ENCODE measurements around the gene OR4E2.
"Not testable (repeated sequence)": the region's sequence is repeated elsewhere in the genome, so short reads cannot be mapped to it uniquely, and the experiment has no call there.

OR4E2 gene, protein sequence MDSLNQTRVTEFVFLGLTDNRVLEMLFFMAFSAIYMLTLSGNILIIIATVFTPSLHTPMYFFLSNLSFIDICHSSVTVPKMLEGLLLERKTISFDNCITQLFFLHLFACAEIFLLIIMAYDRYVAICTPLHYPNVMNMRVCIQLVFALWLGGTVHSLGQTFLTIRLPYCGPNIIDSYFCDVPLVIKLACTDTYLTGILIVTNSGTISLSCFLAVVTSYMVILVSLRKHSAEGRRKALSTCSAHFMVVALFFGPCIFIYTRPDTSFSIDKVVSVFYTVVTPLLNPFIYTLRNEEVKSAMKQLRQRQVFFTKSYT

DNA sequence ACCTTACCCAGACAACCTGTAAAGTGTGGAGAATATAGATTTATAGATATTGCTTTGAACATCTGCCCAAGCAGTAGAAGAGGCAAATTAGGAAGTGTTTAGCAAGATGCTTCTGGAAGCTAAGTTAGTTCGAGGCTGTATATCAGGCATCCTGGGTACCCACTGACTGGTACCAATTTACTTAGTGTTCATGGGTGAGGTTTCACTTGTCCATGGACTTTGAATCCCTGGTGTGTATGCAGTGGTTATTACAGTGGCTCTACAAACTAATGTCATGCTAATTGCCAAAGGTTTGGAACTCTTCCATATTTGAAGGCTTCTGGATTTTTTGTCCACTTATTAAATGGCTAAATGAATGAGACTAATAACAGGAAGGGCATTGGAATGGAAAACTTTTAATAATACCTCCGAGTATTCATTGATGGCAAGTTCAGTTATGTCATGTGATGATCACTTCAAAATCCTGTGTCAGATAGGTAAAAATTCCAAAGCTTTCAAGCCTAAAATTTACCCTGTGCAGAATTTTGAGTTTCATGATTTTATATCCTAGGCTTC lies at the start of gene OR4E2:
Gene OR4E2 (plus strand): TSS at position 505 of the 555 bp plus-strand sequence. CDS start 11,248 bp downstream, outside the sequence.
- DNase-seq: no peak

DNA sequence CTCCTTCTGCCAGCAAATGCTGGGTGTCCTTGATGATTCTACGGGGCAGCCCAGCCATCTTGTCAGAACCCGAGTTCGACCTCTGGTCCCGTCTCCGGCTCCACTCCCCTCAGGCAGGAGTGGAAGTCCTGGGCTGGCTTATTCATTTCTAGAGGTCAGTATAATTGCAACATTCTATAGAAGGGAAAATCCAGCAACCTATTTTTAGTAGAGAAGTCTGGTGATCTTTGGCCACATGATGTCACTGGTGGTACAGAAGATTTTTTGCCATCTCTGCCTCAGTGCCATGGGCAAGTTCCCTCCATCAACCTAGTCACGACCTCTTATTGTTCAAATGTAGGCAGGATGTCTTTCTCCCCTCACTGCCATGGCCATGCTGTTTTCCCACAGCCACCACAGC lies 41.3 kb upstream of the OR4E2 start:
- DNase-seq: no peak

DNA sequence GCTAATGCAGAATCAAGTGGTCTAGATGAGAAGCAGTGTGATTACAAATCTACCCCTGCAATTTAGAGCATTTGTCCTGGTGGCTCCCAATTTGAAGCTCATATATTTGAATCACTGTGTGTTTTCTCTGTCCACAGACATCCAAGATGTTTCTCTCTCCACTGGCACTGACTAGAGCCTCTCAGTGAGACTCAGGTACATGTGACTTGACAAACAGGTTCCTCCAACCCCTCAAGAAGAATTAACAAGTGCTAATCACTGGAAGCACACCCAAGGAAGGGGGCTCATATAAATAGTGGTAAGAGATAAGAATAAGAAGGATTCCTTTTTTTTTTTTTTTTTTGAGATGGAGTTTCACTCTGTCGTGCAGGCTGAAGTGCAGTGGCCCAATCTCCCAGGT lies 39.4 kb upstream of the OR4E2 start:
- DNase-seq: no peak

DNA sequence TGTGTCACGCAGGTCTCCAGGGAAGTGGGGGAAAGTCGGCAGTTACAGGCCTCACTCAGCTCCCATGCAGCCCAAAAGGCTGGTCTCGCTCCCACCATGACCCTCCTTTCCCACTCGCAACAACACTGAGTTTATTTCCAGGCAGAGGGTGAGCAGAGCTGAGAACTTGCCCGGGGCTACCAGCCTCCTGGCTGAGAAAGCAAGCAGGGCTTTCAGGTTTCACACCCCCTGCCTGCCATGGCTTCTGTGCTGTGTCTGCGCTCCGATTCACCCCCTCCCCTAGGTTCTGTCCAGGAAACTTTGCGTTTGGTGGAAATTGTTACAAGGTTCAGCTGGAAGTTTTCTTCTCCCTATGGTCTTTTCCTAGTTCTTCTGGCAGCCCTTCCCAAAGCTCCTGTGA lies 36.0 kb upstream of the OR4E2 start:
- DNase-seq: no peak

DNA sequence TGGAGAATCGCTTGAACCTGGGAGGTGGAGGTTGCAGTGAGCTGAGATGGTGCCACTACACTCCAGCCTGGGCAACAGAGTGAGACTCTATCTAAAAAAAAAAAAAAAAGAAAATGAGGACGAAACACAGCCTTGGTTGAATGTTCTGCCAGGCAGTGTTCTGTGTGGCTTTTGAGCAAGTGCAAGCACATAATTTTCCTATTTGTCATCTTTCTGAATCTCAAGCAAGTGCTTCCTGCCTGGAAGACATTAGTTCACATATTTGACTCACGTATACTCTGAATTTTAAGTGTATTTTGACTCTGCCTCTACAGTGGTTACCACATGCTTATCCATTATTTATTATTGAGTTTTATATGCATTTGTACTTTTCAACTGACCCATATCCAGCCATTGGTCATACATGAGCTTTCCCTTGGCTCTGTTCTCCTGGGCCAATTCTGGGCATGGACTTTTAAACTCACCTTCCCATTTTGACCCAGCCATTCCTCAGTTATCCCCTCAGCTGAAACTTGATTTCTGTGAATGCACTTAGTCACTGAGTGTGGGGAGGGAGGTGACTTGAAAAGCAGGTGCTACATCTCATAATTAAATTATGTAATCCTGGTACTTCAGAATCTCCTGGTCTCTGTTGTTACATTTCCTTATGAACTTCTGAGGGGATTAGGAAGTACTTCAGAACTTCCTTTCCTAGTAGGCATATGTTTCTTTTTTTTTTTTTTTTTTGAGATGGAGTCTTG lies 27.0 kb upstream of the OR4E2 start:
- DNase-seq: no peak

DNA sequence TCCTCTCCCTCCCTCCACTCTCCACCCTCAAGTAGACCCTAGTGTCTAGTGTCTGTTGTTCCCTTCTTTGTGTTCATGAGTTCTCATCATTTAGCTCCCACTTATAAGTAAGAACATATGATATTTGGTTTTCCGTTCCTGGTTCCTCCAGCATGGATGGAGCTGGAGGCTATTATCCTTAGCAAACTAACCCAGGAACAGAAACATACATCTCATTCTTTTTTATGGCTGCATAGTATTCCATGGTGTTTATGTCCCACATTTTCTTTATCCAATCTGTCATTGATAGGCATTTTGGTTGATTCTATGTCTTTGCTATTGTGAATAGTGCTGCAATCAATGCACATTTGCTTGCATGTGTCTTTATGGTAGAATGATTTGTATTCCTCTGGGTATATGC lies 23.1 kb upstream of the OR4E2 start:
- not testable (repeated sequence) for DNase-seq

DNA sequence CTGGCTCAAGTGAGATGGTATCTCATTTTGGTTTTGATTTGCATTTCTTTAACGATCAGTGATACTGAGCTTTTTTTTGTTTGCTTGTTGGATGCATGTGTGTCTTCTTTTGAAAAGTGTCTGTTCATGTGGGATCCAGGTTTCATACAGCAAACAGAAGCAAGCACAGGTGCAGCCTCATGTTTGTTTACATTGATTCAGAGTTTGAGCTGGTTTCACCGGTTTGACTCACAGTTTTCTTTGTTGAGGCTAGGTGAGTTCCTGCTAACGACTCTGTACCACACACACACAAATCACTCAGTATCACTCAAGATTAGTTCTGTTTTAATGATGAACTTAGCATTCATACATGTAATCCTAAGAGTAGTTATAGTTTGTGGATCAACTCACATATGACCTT lies 22.6 kb upstream of the OR4E2 start:
- no peak for DNase-seq

DNA sequence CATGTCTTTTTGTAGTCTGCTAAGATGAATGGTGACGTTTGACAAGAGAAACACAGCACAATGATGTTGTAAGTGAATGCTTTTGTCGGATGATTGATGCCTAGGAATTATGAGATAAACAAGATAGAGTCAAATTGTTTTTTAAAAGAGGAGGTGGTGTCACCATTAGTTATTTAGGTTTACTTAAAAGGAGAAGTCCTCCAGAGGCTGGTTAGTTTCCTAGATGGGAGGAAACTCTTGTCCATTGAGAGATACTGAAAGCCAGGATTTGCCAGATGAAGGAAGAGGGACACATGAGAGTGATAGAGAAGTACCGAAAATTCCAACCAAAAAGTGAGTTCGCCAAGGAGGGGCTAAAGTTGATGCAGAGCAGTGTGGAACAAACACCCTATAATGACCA lies 18.8 kb upstream of the OR4E2 start, which contains the start of gene OR10G2:
Gene OR10G2 (minus strand): TSS at position 101 of the 400 bp plus-strand sequence. CDS start 98 bp downstream, at position 3.
- no peak for DNase-seq

DNA sequence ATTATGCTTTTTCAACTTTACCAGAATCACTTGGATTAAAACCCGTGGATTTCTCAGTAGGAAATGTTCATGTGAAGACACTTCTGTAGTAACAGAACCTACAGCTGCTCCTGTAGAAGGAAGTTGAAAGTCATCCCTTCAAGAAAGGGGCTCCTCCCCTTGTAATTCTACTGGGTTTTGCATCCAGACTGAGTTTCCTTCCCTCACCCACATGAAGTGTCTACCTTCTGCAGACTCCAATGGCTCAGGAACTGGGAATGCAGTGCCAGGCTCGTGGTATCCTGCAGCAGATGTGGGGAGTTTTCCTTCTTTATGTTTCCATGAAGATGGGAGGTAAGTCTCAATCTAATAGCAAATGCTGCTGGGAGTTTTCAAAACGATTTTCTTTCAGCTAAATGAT lies 11.0 kb upstream of the OR4E2 start:
- no peak for DNase-seq

DNA sequence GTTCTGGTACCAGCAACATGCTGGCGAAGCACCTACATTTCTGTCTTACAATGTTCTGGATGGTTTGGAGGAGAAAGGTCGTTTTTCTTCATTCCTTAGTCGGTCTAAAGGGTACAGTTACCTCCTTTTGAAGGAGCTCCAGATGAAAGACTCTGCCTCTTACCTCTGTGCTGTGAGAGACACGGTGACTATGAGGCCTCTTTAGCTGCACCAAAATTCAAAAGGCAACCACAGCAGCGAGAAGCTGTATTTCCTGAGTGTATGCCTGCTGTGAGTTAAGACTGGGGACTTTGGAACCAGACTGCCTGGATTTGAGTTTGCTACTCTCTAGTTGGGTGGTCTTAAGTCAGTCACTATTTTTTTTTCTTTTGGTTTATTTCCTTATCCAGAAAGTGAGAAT lies 10.2 kb upstream of the OR4E2 start:
- no peak for DNase-seq

DNA sequence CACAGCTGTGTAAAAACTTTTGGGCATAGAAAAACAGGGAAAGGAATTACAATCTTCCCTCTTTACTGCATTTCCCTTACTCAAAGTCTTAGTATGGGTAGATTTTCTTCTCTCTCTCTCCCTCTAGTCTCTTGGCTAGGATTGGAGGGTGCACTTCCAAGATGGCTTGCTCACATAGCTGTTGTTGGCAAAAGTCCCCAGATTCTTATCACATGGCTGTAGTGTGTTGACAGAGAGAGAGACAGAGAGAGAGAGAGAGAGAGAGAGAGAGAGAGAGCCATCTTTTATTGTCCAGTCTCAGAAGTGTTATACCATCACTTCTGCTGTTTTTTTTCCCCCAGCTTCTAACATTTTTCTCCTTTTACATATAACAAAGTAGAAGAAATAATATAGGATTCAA lies 6.3 kb upstream of the OR4E2 start:
- no peak for DNase-seq

DNA sequence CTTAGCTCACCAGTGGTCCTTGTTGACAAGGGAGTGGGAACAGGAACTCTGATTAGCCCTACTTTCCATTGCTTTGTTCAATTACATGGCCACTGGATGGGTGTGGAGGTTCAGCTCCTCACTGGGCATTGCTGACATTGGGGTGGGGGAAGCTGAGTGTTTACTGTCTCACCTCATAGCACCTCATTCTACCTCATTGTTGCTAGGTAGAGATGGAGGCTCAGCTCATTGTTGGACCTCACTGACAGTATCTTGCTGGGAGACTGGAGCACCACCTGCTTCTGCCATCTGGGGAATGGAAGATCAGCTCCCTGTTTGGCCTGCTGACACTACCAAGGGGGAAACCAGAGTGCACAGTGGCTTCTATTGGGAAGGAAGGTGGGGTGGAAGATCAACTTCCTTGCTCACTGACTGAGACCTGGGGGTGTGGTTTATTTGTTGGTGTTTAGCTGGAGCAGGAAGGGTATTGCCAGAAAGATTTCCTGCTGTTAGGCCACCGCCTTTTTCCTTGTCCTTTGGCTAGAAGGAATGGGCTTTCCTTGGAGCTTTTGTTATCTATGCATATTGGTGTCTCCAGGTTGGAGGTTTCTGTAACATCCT lies 1.3 kb upstream of the OR4E2 start:
- no peak for DNase-seq

DNA sequence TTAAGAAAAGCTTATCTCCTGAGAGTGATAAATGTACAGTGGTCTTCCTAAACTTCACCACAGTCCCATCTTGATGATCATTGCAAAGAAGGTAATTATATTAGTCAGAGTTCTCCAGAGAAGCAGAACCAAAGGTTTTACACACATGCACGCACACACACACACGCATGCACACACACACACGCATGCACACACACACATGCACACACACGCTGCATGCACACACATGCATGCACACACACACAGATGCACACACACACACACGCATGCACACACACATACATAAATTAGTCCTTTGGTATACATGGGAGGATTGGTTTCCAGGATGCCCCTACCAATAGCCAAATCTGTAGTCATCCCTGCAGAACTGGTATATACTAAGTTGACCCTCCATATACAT lies 580 bp downstream of the OR4E2 start:
- DNase-seq: no peak

DNA sequence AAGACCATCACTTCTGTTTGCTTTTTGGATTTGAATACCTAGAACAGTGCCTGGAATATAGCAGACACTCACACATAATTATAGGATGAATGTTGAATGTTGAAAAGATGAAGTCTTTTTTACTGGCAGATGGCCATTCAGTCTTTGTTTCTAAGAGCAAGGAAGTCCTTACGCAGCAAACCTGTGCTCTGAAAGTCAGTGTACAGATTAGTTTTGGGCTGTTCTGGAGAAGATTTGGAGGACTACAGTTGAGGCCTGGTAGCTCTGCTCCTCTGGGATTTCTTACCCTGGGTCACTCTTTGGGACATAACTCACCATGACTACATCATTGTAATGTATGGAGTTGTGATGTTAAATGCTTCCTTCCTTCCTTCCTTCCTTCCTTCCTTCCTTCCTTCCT lies 3.3 kb downstream of the OR4E2 start:
- DNase-seq: no peak

DNA sequence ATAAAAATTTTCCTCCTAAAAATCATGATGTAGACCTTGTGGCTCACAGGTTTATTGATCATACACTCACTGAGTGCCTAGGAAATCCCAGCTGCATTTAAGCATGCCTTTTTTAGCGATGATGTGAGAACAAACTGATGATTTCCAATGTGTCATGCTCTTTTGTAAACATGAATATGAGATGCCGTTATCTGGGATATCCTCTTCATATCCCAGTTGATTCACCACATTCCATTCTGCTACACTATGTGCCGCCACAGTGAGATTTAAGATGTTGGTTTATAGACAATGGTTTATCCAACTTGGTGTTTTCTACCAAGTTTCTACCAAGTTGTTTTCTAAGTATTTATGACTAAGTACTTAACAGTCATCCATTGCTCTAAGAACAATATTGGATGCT lies 14.7 kb downstream of the OR4E2 start:
- DNase-seq: no peak

DNA sequence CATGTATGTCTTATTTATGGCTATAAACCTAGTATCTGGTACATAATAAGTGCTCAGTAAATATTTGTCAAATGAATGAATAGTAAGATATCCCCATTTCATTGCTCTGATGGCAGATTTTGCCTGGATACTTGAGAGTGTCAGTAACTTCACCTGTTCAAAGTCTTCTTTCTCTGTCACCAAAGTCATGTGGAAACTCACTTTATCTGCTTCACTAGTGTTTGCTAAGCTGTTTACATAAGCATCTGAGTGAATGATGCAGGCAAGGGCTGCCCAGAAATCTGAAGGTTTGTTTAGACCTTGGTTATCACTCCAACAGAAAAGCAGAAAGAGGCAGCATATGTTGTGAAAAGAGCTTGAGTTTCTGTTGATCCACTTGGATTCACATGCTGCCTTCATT lies 15.6 kb downstream of the OR4E2 start:
- no peak for DNase-seq

DNA sequence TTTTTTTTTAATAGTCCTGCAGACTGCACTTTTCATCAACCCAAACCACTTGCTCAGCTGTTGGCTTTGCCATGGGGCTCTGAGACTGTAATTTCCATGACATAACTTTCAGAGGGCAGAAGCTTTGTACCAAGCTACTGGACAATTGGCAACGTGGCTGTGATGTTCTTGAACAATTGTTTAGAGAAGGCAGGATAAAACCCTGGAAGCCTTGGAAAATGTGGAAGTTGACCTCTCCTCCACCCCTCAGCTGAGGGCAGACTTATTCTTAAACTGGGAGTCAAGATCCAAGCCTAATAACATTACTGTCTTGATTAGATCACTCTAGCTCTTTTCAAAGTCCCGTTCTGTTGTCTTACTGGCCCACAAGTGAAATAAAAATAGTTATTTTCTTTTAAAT lies 17.7 kb downstream of the OR4E2 start:
- no peak for DNase-seq

DNA sequence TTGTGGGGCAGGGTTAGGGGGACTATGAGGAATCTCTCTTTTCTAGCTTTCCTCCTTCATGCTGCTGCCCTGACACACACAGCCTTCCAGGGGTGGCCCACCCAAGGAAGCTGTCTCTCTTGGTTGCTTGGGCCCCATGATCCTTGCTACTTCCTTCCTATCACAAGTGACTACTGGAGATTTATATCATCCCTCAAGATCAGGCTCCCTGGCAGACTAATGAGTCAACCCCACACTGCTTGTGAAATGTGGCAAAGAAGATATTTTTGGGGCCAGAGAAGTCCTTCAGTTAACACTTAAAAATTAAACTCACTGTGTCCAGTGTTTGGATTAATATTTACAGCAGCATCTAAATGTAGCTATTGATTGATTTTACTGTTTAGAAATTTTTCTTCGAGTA lies 18.5 kb downstream of the OR4E2 start:
- no peak for DNase-seq

DNA sequence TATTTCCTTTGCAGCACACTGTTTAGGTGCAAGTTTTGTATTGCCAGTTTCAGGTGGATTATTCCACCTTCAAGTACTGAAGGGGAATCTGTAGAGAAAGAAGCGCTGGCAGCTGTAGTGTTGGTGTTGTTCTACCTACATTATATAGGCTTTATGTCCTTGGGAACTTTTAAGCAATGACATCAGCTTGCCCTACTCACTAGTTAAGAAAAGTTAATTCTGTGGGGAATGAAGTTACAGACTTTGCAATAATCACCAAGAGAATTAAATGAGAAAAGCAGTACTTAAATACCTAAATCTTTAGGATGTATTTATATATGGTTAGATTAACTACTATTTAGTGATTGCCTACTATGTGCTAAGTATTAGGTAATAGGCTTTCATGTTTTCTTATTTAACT lies 20.1 kb downstream of the OR4E2 start, which contains the start of gene OR4E1:
Gene OR4E1 (minus strand): TSS at position 101 of the 400 bp plus-strand sequence. CDS start 2,883 bp downstream, outside the sequence.
- DNase-seq: no peak

DNA sequence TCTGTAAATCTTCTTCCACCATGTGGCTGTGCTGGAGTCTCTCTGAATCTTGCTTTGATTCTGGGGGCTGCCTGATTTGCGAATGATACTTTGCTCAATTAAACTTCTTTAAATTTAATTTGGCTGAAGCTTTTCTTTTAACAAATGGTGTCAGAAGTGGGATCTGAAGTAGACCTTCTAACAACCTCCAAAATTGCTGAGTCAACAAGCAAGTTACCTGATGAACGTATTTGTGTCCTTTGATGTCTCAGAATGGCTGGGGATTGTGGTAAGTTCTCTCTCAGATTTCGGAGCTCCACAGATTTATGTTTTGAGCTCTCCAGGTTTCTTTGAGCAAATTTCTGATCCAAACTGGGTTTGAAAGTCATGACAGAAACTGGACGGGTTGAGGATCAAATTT lies 21.9 kb downstream of the OR4E2 start:
- no peak for DNase-seq

DNA sequence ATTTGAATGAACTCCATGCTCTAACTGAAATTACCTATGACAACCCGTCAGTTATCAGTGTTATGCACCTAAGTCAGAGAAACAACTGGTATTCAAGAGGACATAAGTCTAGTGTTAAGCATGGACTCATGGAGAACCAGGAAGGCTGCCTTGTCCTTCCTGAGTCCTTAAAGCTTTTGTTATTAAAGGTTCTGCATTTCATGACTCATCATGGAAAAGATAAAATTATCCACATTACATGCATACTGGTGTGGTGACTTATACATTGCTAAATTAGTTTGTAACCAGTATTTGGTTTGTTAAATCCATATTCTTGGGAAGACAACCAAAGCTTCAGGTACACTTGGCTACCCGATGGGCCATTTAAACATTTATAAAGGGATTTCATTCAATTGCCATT lies 26.4 kb downstream of the OR4E2 start:
- DNase-seq: no peak

DNA sequence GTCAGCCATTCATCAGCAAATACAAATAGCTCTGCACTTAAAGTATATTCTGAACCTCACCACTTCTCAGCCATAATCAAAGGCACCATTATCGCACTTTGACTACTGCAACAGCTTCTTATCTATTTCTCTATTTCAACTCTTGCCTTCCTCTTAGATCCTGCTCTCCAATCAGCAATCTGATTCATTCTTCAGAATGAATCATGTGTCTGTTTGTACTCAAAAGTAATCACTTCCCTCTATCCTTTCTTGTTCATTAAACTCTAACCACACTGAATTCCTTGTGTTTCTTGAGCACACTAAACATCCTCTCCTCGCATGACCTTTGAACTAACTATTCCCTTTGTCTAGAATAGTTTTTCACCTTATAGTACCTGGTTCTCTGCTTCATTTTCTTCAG lies 32.8 kb downstream of the OR4E2 start:
- no peak for DNase-seq

DNA sequence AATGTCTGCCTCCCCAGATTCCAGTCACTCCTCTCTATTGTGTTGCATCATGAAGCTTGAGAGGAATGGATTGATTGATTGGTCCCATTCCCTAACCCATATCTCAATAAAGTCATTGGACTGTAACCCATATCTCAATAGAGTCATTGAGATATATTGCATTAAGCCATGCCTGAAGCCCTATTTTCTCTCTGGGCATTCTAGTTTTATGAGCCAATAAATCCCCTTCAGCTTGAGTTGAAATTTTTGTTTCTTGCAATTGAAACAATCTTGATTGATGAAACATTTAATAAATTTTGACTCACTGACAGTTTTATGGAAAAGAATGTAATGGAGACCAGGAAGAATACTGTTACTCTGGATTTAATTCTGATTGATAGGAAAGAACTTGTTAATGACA lies 40.8 kb downstream of the OR4E2 start:
- no peak for DNase-seq

DNA sequence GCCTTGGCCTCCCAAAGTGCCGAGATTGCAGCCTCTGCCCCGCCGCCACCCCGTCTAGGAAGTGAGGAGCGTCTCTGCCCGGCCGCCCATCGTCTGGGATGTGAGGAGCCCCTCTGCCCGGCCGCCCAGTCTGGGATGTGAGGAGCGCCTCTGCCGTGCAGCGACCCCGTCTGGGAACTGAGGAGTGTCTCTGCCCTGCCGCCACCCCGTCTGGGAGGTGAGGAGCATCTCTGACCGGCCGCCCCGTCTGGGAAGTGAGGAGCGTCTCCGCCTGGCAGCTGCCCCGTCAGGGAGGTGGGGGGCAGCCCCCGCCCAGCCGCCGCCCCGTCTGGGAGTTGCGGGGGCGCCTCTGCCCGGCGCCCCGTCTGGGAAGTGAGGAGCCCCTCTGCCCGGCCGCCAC lies 44.0 kb downstream of the OR4E2 start:
- not testable (repeated sequence) for DNase-seq
